Measurements from ENCODE around the gene SPTA1.

SPTA1 gene

DNA sequence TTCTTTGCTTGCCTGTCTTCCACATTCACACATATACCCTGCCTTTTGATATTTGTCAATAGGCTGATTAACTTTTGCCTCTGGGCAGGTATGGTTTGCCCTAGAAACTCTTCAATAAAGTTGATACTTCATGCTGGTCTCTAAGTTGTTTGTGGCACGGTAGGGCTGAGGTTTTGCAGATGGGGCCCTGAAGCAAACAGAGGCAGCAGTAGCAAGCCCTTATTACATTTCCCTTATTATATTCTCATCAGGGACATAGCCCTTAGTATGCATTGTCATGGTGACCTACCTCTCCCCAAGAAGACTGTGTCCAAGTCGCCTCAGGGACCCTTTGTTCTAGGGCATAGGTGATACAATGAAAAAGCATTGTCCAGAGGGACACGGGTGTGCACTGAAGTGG, 116.0 kb downstream of the SPTA1 start, which contains the start of gene OR6P1:
OR6P1 (minus strand) TSS at position 101 of the 400 bp plus-strand sequence. CDS start 6,976 bp downstream, outside the sequence.
- DNase-seq (ENCODE audit: low read depth): no peak

DNA sequence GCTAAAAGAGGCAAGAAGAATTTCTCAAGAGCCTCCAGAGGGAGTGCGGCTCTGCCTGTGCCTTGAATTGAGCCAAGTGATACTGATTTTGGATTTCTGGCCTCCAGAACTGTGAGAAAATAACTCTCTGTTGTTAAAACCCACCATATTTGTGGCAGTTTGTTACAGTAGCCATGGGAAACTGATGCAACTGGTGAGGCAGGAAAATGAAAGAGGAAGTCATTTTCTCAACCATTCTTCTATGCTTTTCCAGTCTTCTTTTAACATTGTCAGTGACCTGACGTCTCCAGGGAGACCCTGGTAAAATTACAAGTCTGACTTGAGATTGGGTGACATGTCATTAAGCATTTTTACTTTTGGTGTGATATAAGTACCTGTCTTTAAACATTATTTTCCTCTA, 121.9 kb downstream of the SPTA1 start:
- DNase-seq (ENCODE audit: low read depth): no peak

DNA sequence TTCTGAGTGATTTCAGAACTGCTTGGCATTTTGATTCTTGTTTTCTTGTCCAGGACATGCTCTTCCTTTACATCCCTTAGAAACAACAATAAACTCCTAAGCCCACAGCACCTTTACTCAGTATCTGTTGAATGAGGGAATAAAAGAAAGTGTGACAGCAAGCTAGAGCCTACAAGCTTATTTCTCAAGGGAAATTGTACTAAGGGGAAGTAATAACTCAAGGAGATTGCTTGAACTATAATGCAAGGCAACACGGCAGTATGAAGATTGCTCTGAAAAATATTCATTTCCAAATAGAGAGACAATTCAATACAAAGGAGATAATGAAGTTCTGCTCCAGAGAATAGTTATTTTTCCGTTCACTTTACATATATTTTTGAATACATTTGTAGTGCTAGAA, 122.7 kb downstream of the SPTA1 start:
- DNase-seq (ENCODE audit: low read depth): no peak
